Measurements from ENCODE around the gene ZNF726. TPM values are rescaled to one million over a fixed set of nuclear protein-coding genes. Genes with fewer than 3 reads are reported as not detected.
"Not testable (repeated sequence)": the region's sequence is repeated elsewhere in the genome, so short reads cannot be mapped to it uniquely, and the experiment has no call there.

ZNF726 gene
- total RNA-seq, 1 donor from 2014 or later, result 9.4 TPM

DNA sequence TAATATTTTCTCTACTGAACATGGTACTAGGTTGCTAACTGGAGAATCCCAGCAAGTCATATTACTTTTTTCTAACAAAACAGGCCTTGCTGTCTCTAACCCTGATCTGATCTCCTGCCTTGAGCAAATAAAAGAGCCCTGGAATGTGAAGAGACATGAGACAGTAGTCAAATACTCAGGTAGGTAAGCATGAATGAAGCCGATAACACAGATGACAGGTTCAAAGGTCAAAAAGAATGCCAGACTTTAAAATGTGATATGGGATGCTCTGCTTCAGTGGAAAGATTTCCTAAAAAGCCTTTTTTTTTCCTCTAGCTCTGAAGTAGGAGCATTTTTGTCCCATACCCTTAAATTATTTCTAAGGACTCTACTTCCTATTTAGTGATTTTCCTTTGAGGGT lies 28.7 kb downstream of the ZNF726 start:
- Mint-ChIP-seq H3K4me3 (no peak overlapping the region), H3K27ac (no peak overlapping the region), H3K9me3 (peaks cover 46% of the 10 kb centered on the region), H3K27me3 (no peaks in the 10 kb centered on the region), H3K4me1 (peaks cover 5% of the 10 kb centered on the region), H3K36me3 (ENCODE audit: low read depth) (peaks cover 57% of the 10 kb centered on the region)
- ChIA-PET POLR2A (no interaction called here), CTCF (no interaction called here)
- ATAC-seq (ENCODE audit: low read depth) (no peak), DNase-seq (no peak)
- intact Hi-C loops (cut with micrococcal nuclease), result no loop called here
- TF ChIP-seq, protein P1, sequence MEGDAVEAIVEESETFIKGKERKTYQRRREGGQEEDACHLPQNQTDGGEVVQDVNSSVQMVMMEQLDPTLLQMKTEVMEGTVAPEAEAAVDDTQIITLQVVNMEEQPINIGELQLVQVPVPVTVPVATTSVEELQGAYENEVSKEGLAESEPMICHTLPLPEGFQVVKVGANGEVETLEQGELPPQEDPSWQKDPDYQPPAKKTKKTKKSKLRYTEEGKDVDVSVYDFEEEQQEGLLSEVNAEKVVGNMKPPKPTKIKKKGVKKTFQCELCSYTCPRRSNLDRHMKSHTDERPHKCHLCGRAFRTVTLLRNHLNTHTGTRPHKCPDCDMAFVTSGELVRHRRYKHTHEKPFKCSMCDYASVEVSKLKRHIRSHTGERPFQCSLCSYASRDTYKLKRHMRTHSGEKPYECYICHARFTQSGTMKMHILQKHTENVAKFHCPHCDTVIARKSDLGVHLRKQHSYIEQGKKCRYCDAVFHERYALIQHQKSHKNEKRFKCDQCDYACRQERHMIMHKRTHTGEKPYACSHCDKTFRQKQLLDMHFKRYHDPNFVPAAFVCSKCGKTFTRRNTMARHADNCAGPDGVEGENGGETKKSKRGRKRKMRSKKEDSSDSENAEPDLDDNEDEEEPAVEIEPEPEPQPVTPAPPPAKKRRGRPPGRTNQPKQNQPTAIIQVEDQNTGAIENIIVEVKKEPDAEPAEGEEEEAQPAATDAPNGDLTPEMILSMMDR (IDR thresholded peaks at IDR 0.05), result no peak

- Mint-ChIP-seq H3K4me3 (no peak overlapping the region), H3K9me3 (peaks cover 26% of the 10 kb centered on the region), H3K27ac (no peak overlapping the region), H3K36me3 (ENCODE audit: low read depth) (peaks cover 43% of the 10 kb centered on the region), H3K27me3 (no peaks in the 10 kb centered on the region), H3K4me1 (peaks cover 5% of the 10 kb centered on the region)
- DNase-seq (no peak), ATAC-seq (ENCODE audit: low read depth) (no peak)
- CTCF ChIA-PET, result no interaction called here
- POLR2A ChIA-PET, result no interaction called here
- intact Hi-C loops (cut with micrococcal nuclease), result no loop called here
- TF ChIP-seq, protein P1 (IDR thresholded peaks at IDR 0.05), result no peak
These were observed 31.9 kb downstream of the ZNF726 start for GRCh38 chr19:23946569-23946968.

DNA sequence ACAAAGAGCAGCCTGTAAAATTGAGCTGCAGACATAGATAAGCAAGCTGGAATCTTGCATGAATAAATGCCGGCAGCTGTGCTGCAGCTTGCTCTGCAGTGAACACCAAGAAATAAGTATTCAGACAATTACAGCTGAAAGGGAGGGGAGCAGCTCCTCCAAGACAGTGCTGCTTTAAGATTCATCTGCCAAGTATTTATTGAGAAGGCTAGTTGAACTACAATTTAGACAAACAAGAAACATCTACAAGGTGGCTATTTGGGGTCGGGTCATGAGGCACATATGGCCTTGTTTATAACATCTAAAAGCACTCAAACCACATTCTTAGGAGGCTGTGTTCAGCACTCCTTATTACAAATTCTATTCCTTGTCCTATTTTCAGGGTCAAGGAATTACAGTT lies 34.9 kb downstream of the ZNF726 start:
- Mint-ChIP-seq H3K9me3 (peaks cover 15% of the 10 kb centered on the region), H3K27me3 (no peaks in the 10 kb centered on the region), H3K4me3 (no peak overlapping the region), H3K4me1 (peaks cover 5% of the 10 kb centered on the region), H3K27ac (no peak overlapping the region), H3K36me3 (ENCODE audit: low read depth) (peaks cover 26% of the 10 kb centered on the region)
- ChIA-PET POLR2A (no interaction called here), CTCF (no interaction called here)
- intact Hi-C loops (cut with micrococcal nuclease), result no loop called here
- ATAC-seq (ENCODE audit: low read depth) (no peak), DNase-seq (no peak)
- TF ChIP-seq, protein P1 (IDR thresholded peaks at IDR 0.05), result no peak

GRCh38 chr19:23956051-23956450 lies 41.4 kb downstream of the ZNF726 start:
- H3K4me3 Mint-ChIP-seq, result no peak overlapping the region

GRCh38 chr19:23957660-23958281 lies 43.1 kb downstream of the ZNF726 start:
- no peak overlapping the region for H3K4me3 Mint-ChIP-seq
- DNase-seq (no peak), ATAC-seq (ENCODE audit: low read depth) (no peak)
- POLR2A ChIA-PET, result no interaction called here
- CTCF ChIA-PET, result no interaction called here
- H3K9me3 Mint-ChIP-seq, result peaks cover 5% of the 10 kb centered on the region
- no peak overlapping the region for H3K27ac Mint-ChIP-seq
- TF ChIP-seq, protein P1 (IDR thresholded peaks at IDR 0.05), result no peak
- H3K27me3 Mint-ChIP-seq, result no peaks in the 10 kb centered on the region
- intact Hi-C loops (cut with micrococcal nuclease), result no loop called here
- H3K36me3 Mint-ChIP-seq (ENCODE audit: low read depth), result no peaks in the 10 kb centered on the region
- no peaks in the 10 kb centered on the region for H3K4me1 Mint-ChIP-seq

More at GRCh38 chr19:23956051-23956450, 41.4 kb downstream of the ZNF726 start:
- ATAC-seq (ENCODE audit: low read depth), result no peak
- no peaks in the 10 kb centered on the region for H3K36me3 Mint-ChIP-seq (ENCODE audit: low read depth)
- H3K4me1 Mint-ChIP-seq, result no peaks in the 10 kb centered on the region
- TF ChIP-seq, protein P1 (IDR thresholded peaks at IDR 0.05), result no peak
- intact Hi-C loops (cut with micrococcal nuclease), result no loop called here
- H3K27ac Mint-ChIP-seq, result no peak overlapping the region
- H3K9me3 Mint-ChIP-seq, result no peaks in the 10 kb centered on the region
- no peaks in the 10 kb centered on the region for H3K27me3 Mint-ChIP-seq
- DNase-seq, result no peak
- POLR2A ChIA-PET, result no interaction called here
- CTCF ChIA-PET, result no interaction called here

DNA sequence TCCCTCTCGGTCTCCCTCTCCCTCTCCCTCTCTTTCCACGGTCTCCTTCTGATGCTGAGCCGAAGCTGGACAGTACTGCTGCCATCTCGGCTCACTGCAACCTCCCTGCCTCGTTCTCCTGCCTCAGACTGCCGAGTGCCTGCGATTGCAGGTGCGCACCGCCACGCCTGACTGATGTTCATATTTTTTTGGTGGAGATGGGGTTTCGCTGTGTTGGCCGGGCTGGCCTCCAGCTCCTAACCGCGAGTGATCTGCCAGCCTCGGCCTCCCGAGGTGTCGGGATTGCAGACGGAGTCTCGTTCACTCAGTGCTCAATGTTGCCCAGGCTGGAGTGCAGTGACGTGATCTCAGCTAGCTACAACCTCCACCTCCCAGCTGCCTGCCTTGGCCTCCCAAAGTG lies 48.7 kb downstream of the ZNF726 start:
- intact Hi-C loops (cut with micrococcal nuclease); H3K4me1 Mint-ChIP-seq; POLR2A ChIA-PET; ATAC-seq (ENCODE audit: low read depth); DNase-seq; H3K36me3 Mint-ChIP-seq (ENCODE audit: low read depth); H3K4me3 Mint-ChIP-seq; H3K27me3 Mint-ChIP-seq; H3K27ac Mint-ChIP-seq; CTCF ChIA-PET: not testable (repeated sequence)
- H3K9me3 Mint-ChIP-seq, result peaks cover 11% of the 10 kb centered on the region

GRCh38 chr19:23963881-23964280 lies 49.2 kb downstream of the ZNF726 start:
- H3K27me3 Mint-ChIP-seq; H3K27ac Mint-ChIP-seq; CTCF ChIA-PET; POLR2A ChIA-PET; H3K4me3 Mint-ChIP-seq; DNase-seq; ATAC-seq (ENCODE audit: low read depth); intact Hi-C loops (cut with micrococcal nuclease); H3K36me3 Mint-ChIP-seq (ENCODE audit: low read depth); H3K4me1 Mint-ChIP-seq: not testable (repeated sequence)
- peaks cover 11% of the 10 kb centered on the region for H3K9me3 Mint-ChIP-seq

DNA sequence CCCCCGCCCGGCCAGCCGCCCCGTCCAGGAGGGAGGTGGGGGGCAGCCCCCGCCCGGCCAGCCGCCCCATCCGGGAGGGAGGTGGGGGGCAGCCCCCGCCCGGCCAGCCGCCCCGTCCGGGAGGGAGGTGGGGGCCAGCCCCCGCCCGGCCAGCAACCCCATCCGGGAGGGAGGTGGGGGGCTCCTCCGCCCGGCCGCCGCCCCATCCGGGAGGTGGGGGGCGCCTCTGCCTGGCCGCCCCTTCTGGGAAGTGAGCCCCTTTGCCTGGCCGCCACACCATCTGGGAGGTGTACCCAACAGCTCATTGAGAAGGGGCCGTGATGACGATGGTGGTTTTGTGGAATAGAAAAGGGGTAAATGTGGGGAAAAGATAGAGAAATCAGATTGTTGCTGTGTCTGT lies 49.6 kb downstream of the ZNF726 start:
- peaks cover 11% of the 10 kb centered on the region for H3K9me3 Mint-ChIP-seq
- ATAC-seq (ENCODE audit: low read depth); DNase-seq; H3K4me3 Mint-ChIP-seq; H3K36me3 Mint-ChIP-seq (ENCODE audit: low read depth); POLR2A ChIA-PET; H3K27me3 Mint-ChIP-seq; intact Hi-C loops (cut with micrococcal nuclease); CTCF ChIA-PET; H3K4me1 Mint-ChIP-seq; H3K27ac Mint-ChIP-seq: not testable (repeated sequence)
